HG03342 (cell line): ENCODE measurements around the gene C2CD4A.

Source experiments
- ATAC-seq: cut with Tn5 transposase; IDR thresholded peaks from one replicate; pipeline ENCODE4 v1.9.1; 2021; ENCODE audit warnings: mild to moderate bottlenecking, moderate library complexity; ENCODE audit not compliant: unreplicated experiment

The C2CD4A gene

GRCh38 chr15:62059816-62060112 lies 7.0 kb upstream of the C2CD4A start:
- ATAC-seq = peak; percentile 73

- ATAC-seq = peak; percentile 82
Measured at GRCh38 chr15:62060113-62060895, 6.5 kb upstream of the C2CD4A start, which contains the start of gene VPS13C. Gene VPS13C, minus strand, starts transcription at chr15:62060447. Its CDS starts 73 bp downstream, at chr15:62060374.

DNA sequence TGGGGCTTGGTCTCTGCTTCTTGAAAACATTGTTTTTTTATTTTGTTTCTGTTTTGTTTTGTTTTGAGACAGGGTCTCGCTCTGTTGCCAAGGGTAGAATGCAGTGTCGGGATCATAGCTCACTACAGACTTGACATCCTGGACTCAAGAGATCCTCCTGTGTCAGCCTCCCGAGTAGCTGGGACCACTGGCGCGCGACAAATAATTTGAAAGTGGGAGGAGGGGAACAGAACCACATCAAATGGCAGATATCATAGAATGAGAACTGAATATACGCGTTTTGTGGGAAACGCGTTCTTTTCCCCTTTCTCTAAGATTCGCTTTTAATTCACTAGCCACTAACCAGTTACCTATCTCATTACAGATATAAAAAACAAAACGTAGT lies 5.9 kb upstream of the C2CD4A start:
- ATAC-seq = no peak

DNA sequence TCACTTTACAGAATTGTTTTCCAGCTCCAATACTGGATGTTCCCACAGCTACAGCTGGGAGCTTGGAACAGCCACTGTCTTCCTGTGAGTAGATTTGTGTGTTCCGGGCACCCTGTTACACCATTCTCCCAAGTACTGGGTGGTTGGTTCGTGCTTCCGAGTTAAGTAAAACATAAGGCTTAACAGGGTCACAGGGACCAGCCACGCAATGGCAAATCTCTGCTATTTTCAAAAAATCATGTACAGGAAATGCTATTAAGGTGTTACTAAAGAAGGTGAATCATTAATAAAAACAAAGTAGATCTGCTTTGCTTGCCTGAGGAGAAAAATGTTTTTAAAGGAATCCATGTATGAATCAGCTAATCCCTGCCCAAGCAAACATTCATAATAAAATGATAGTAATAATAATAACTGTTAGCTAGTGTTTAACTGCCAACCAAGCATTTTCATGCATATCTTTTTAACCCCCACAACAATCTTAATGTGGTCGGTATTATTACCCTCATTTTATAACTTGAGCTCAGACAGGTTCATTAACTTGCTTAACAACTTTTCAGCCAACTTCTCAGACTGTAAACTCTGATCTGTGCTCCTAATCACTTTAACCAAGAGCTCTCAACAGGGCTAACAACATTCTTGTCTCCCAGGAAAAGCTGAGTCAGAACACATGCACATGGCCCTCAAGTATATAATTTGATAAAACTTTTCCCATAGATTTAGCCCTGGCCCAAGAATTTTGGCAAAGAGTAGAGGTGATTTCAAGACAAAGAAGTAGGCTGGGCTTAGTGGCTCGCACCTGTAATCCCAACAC lies 2.7 kb upstream of the C2CD4A start:
- ATAC-seq = no peak

GRCh38 chr15:62067448-62068044 lies 769 bp downstream of the C2CD4A start:
- peak; percentile 38 for ATAC-seq

DNA sequence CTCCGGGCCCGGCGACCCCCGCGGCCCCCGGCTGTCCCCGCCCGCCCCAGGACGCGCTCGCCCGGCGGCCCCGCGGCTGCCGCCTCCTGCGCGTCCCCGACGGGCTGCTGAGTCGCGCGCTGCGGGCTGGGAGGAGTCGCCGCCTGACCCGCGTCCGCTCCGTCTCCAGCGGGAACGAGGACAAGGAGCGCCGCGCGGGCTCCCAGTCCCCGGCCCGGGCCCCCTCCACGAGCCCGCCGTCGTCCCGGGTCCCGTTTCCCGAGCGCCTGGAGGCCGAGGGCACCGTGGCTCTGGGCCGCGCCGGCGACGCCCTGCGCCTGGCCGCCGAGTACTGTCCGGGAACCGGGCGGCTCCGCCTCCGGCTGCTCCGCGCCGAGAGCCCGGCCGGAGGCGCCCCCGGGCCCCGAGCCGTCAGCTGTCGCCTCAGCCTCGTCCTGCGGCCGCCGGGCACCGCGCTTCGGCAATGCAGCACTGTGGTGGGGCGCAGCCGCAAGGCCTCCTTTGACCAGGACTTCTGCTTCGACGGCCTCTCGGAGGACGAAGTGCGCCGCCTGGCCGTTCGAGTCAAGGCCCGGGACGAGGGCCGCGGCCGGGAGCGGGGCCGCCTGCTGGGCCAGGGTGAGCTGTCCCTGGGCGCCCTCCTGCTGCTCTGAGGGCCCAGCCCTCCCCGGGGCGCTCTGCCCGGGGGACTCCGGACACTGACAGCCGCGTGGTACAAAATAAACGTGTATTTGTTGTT lies 1.5 kb downstream of the C2CD4A start:
- ATAC-seq = peak; percentile 21

DNA sequence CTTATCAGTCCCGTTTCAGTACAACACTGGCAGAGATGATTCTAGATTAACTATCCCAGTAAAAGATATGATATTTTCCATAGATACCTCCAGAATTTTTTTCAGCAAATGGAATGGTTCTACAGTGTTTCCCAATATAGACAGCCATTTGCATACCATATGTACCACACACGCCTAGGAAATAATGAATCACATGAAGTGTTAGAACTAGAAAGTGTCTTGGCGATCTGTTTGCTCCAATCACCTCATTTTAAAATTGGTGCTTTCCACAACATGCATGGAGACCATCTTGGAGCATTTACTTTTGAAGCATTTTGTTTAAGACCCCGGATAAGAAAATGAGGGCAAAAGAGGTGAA lies 2.0 kb downstream of the C2CD4A start:
- ATAC-seq = no peak

GRCh38 chr15:62069551-62069950 lies 2.8 kb downstream of the C2CD4A start:
- no peak for ATAC-seq

- ATAC-seq = no peak
Measured at GRCh38 chr15:62071711-62072308, 5.0 kb downstream of the C2CD4A start.

GRCh38 chr15:62075595-62076277 lies 9.0 kb downstream of the C2CD4A start:
- no peak for ATAC-seq

- no peak for ATAC-seq
Measured at GRCh38 chr15:62079594-62079993, 12.8 kb downstream of the C2CD4A start.

GRCh38 chr15:62083194-62084154 lies 16.7 kb downstream of the C2CD4A start:
- no peak for ATAC-seq

DNA sequence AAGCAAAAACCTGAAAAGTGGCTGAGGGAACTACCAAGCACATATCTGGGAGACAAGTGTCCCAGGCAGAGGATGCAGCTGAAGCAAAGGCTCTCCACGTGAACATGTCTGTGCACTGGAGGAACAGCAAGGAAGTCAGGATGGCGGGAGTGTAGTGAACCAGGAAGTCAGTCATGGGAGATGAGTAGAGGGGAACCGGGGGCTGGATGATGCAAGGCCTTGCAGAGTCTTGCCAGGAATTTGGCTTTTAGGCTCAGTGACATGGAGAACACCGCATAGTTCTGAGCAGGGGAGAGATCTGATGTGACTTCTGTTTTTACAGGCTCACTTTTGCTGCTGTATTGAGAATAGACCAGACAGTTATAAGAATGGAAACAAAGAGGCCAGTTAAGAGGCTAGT lies 19.0 kb downstream of the C2CD4A start:
- no peak for ATAC-seq

- no peak for ATAC-seq
Measured at GRCh38 chr15:62087671-62088352, 21.0 kb downstream of the C2CD4A start.

DNA sequence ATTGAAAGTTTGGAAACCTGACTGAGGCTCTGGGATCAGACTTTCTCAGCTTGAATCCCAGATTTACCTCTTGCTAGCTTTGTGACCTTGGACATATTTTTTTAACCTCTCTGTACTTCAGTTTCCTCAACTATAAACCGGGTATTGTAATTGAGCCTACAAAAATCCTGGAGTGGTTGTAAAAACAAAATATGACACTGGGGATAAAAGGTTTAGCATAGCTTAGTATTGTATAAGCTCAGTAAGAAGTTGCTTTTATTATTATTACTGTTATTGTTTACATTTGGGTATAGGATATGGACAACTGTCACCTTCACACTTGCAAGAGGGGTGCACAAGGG lies 21.5 kb downstream of the C2CD4A start:
- ATAC-seq = no peak

- no peak for ATAC-seq
Measured at GRCh38 chr15:62089616-62090015, 22.8 kb downstream of the C2CD4A start.

GRCh38 chr15:62090988-62091387 lies 24.2 kb downstream of the C2CD4A start:
- no peak for ATAC-seq

GRCh38 chr15:62093809-62094208 lies 27.0 kb downstream of the C2CD4A start:
- ATAC-seq = no peak

- ATAC-seq = no peak
Measured at GRCh38 chr15:62094388-62094787, 27.6 kb downstream of the C2CD4A start.
